GM12878 (cell line): ENCODE results near the gene FRK. TPM values are rescaled to one million over a fixed set of nuclear protein-coding genes. Genes with fewer than 3 reads are reported as not detected.

Experiments used
- ATAC-seq: fragments of 200-7000 bp; cut with Tn5 transposase; 3 replicates; pipeline ENCODE4 v1.9.1; 2020; ENCODE audit warnings: mild to moderate bottlenecking, moderate library complexity
- BruUV-seq: library from RNA; stranded (reverse); fragments of 400-500 nt; replicated peaks from 2 replicates; lab custom pipeline; 2021; lab: Mats Ljungman, UMichigan
- CTCF ChIA-PET: fragments of 300-600 bp; sonication (Branson Sonifier 250); formaldehyde crosslinking; extraction: SDS; loops from one replicate; lab custom pipeline; 2021; ENCODE audit warnings: inconsistent platforms; lab: Yijun Ruan, JAX
- POLR2A ChIA-PET: fragments of 350-600 bp; formaldehyde crosslinking; extraction: SDS; loops from one replicate; lab custom pipeline; 2021; ENCODE audit warnings: inconsistent platforms; lab: Charles Lee
- RAD21 ChIA-PET: fragments of 300-600 bp; sonication (Branson Sonifier 250); formaldehyde crosslinking; loops from one replicate; lab custom pipeline; 2023; ENCODE audit warnings: antibody characterized with exemption; ENCODE audit not compliant: unreplicated experiment; lab: Charles Lee
- SMC1A ChIA-PET: fragments of 300-600 bp; sonication (Branson Sonifier 250); formaldehyde crosslinking; loops from one replicate; lab custom pipeline; 2023; ENCODE audit not compliant: unreplicated experiment, uncharacterized antibody; lab: Charles Lee
- DNase-seq: peaks from one replicate; pipeline ENCODE4 v3.0.0-alpha.2; 2011; ENCODE audit warnings: low read depth, low spot score
- FAIRE-seq: peaks from 3 replicates; lab custom pipeline; 2011; peaks lifted over from hg19 to GRCh38; lab: Jason Lieb, UNC
- H2AFZ ChIP-seq: 2 replicates; pipeline ENCODE4 v1.6.0; 2011; ENCODE audit warnings: low read depth, low read length, control low read depth; ENCODE audit not compliant: control insufficient read depth
- H3K27ac ChIP-seq: 2 replicates; pipeline ENCODE4 v1.5.1; 2011; ENCODE audit warnings: control low read depth; ENCODE audit not compliant: control insufficient read depth, insufficient read depth
- H3K27me3 ChIP-seq, 2 experiments: replicated peaks in 1 of 2; 2 replicates each; pipeline versions ENCODE4 v1.6.0 to v1.6.1; 2011; ENCODE audit warnings: low read length in 1 of 2; ENCODE audit not compliant: control insufficient read depth in 2 of 2, insufficient read depth in 2 of 2
- H3K36me3 ChIP-seq, 2 experiments: 2 replicates each; pipeline ENCODE4 v1.5.1; 2011; ENCODE audit warnings: low read length in 1 of 2; ENCODE audit not compliant: control insufficient read depth in 2 of 2, insufficient read depth in 2 of 2
- H3K4me1 ChIP-seq: 2 replicates; pipeline ENCODE4 v1.6.1; 2011; ENCODE audit warnings: mild to moderate bottlenecking, low read length, moderate library complexity, mixed read lengths; ENCODE audit not compliant: control insufficient read depth, insufficient read depth
- H3K4me2 ChIP-seq: 2 replicates; pipeline ENCODE4 v1.6.0; 2011; ENCODE audit warnings: control low read depth; ENCODE audit not compliant: control insufficient read depth, insufficient read depth
- H3K4me3 ChIP-seq: fragments of 200-600 bp; sonication (generic); 2 replicates; pipeline ENCODE4 v1.5.1; 2016
- H3K79me2 ChIP-seq: 2 replicates; pipeline ENCODE4 v1.6.0; 2011; ENCODE audit warnings: low read length; ENCODE audit not compliant: control insufficient read depth, insufficient read depth
- H3K9ac ChIP-seq: 2 replicates; pipeline ENCODE4 v1.8.0; 2011; ENCODE audit warnings: low read length, control low read depth, mixed read lengths; ENCODE audit not compliant: control insufficient read depth, insufficient read depth
- H3K9me3 ChIP-seq: replicated peaks from 3 replicates; pipeline ENCODE4 v1.5.1; 2011; ENCODE audit warnings: mild to moderate bottlenecking, low read length; ENCODE audit not compliant: control insufficient read depth, insufficient read depth
- H4K20me1 ChIP-seq: 2 replicates; pipeline ENCODE4 v1.6.0; 2011; ENCODE audit not compliant: control insufficient read depth, insufficient read depth
- BHLHE40 ChIP-seq, 2 experiments: fragments of 450-650 bp in 1 of 2; IDR thresholded peaks; 2 replicates each; pipeline ENCODE4 v1.6.1; 2011 to 2017; ENCODE audit warnings: low read depth in 2 of 2, borderline replicate concordance in 1 of 2, improper control_type of control experiment in 1 of 2, low read length in 1 of 2, mild to moderate bottlenecking in 1 of 2
- CEBPB ChIP-seq, 2 experiments: fragments of 150-350 bp in 1 of 2; IDR thresholded peaks; 2 replicates each; pipeline ENCODE4 v1.6.1; 2012 to 2014; ENCODE audit warnings: low read depth in 2 of 2, low read length in 2 of 2, borderline replicate concordance in 1 of 2, inconsistent platforms in 1 of 2
- CREB1 ChIP-seq: IDR thresholded peaks from 2 replicates; pipeline ENCODE4 v1.6.1; 2012; ENCODE audit warnings: low read depth, mild to moderate bottlenecking, inconsistent platforms
- EP300 ChIP-seq, 2 experiments: fragments of 150-350 bp in 1 of 2; IDR thresholded peaks; 2 replicates each; pipeline ENCODE4 v1.6.1; 2011 to 2012; ENCODE audit warnings: low read depth in 2 of 2, low read length in 2 of 2, borderline replicate concordance in 1 of 2, improper control_type of control experiment in 1 of 2, inconsistent platforms in 1 of 2; ENCODE audit not compliant: control insufficient read depth in 1 of 2
- FOXM1 ChIP-seq: IDR thresholded peaks from 2 replicates; pipeline ENCODE4 v1.6.1; 2012; ENCODE audit warnings: low read depth, mild to moderate bottlenecking, inconsistent platforms, low read length, moderate library complexity
- GABPA ChIP-seq: IDR thresholded peaks from 2 replicates; pipeline ENCODE4 v1.6.1; 2014; ENCODE audit warnings: antibody characterized with exemption, low read depth, mild to moderate bottlenecking, inconsistent platforms
- IKZF1 ChIP-seq: fragments of 450-650 bp; conservative IDR thresholded peaks from 2 replicates; pipeline ENCODE4 v1.6.1; 2017; ENCODE audit warnings: antibody characterized with exemption, mild to moderate bottlenecking
- NFYB ChIP-seq: IDR thresholded peaks from 2 replicates; pipeline ENCODE4 v1.6.1; 2011; ENCODE audit warnings: low read depth, mild to moderate bottlenecking, low read length, improper control_type of control experiment, moderate library complexity; ENCODE audit not compliant: insufficient read depth
- POLR2AphosphoS2 ChIP-seq: IDR thresholded peaks from 2 replicates; pipeline ENCODE4 v1.6.1; 2011; ENCODE audit warnings: low read depth, mild to moderate bottlenecking, low read length, improper control_type of control experiment, moderate library complexity
- RELA ChIP-seq: fragments of 450-650 bp; IDR thresholded peaks from 2 replicates; pipeline ENCODE4 v1.8.0; 2014; ENCODE audit warnings: borderline replicate concordance; ENCODE audit not compliant: partially characterized antibody
- SMC3 ChIP-seq: IDR thresholded peaks from 2 replicates; pipeline ENCODE4 v1.6.1; 2011; ENCODE audit warnings: low read length, improper control_type of control experiment, borderline replicate concordance
- TCF7 ChIP-seq: IDR thresholded peaks from 2 replicates; pipeline ENCODE4 v1.6.1; 2014; ENCODE audit warnings: antibody characterized with exemption, borderline replicate concordance
- ZNF207 ChIP-seq: fragments of 450-650 bp; IDR thresholded peaks from 2 replicates; pipeline ENCODE4 v1.6.1; 2014; ENCODE audit warnings: antibody characterized with exemption, mild to moderate bottlenecking, borderline replicate concordance
- WGBS: methylation state at CpG from one replicate; pipeline ENCODE4 v1.1.6; 2016; ENCODE audit warnings: low lambda C conversion rate; ENCODE audit not compliant: insufficient replicate concordance, insufficient coverage; ENCODE audit errors: missing lambda C conversion rate; 5-methylcytosine and 5-hydroxymethylcytosine counted together
- in situ Hi-C: fragments of 300-500 bp; cut with MboI; formaldehyde crosslinking; loops from 9 replicates; pipeline ENCODE4 v1.14.3; 2018; ENCODE audit warnings: mixed read lengths
- intact Hi-C: fragments of 100-400 bp; cut with micrococcal nuclease; formaldehyde crosslinking; loops from one replicate; pipeline ENCODE4 v1.14.2; 2022; ENCODE audit not compliant: unreplicated experiment
- polyA plus RNA-seq, 11 experiments: library from polyadenylated mRNA; depleted of rRNA in 4 of 11; unstranded in 6 of 11; stranded (reverse) in 5 of 11; fragments of >200 nt; fragmentation: Nextera tagmentation in 4 of 11; fragmentation: Illumina TruSeq in 1 of 11; extraction: Ambion mirVana in 4 of 11; extraction: Trizol in 1 of 11; gene quantifications; 1 replicate in 1 of 11; 2 replicates in 10 of 11; pipeline versions ENCODE4 v1.2.1 to v1.2.3, GENCODE V29; 2011 to 2016; ENCODE audit warnings: inconsistent platforms in 2 of 11, missing spikeins in 2 of 11, low read depth in 1 of 11
- total RNA-seq, 4 experiments: library from RNA; depleted of rRNA in 3 of 4; stranded (reverse); fragments of >200 nt in 3 of 4; fragmentation: Illumina TruSeq in 1 of 4; extraction: Trizol in 1 of 4; gene quantifications; 2 replicates each; pipeline versions ENCODE4 v1.2.1 to v1.2.3, GENCODE V29; 2013 to 2021

FRK gene
- total and polyA plus RNA-seq, 10 of the 15 experiments (the other 5 are each of a cell fraction or from before 2014, with no cell fraction given): 0.29 to 2.4 (median 1.2) TPM

GRCh38 chr6:116072368-116072767 is 11.7 kb upstream of the FRK start:
- BruUV-seq: no TSS peak
- POLR2A ChIA-PET: no interaction called here

GRCh38 chr6:116070616-116071389 is 10.1 kb upstream of the FRK start:
- Histone ChIP-seq H3K9me3 (no peaks in the 10 kb centered on the region), H3K36me3 (no peaks in the 10 kb centered on the region), H3K4me3 (no peak overlapping the region), H3K9ac (no peak overlapping the region), H3K27me3 (no peaks in the 10 kb centered on the region), H3K4me1 (no peaks in the 10 kb centered on the region), H2AFZ (no peak overlapping the region), H3K4me2 (no peak overlapping the region), H3K27ac (no peak overlapping the region), H4K20me1 (no peaks in the 10 kb centered on the region), H3K79me2 (no peaks in the 10 kb centered on the region)
- ChIA-PET CTCF (interaction anchor here (0.8 to 2.6 kb wide), 4 partner anchors 8 to 41 kb away, joined by 3 to 7 read pairs (median 4); partner anchors contain the start of gene FRK), SMC1A (interaction anchor here (0.7 to 8.6 kb wide), 4 partner anchors 8 to 61 kb away, joined by 3 to 68 read pairs (median 8); no protein-coding TSS in a partner anchor), RAD21 (interaction anchor here (1.2 kb wide), 1 partner anchor 53 kb away, joined by 5 read pairs; no protein-coding TSS in a partner anchor), POLR2A (interaction anchor here (1.5 kb wide), 1 partner anchor 10 kb away, joined by 3 read pairs; the partner anchor contains the start of gene FRK)
- in situ Hi-C loops: no loop called here
- TF ChIP-seq ZNF207 (no peak), RELA (no peak), SMC3 (no peak), TCF7 (no peak), GABPA (no peak), FOXM1 (no peak), EP300 (IDR thresholded peaks at IDR 0.05; ENCODE audit: borderline replicate concordance in 1 of 2, control insufficient read depth in 1 of 2, low read depth in 2 of 2, low read length in 2 of 2) (no peak), IKZF1 (no peak), CEBPB (IDR thresholded peaks at IDR 0.05; ENCODE audit: borderline replicate concordance in 1 of 2, low read depth in 2 of 2, low read length in 2 of 2) (no peak), POLR2AphosphoS2 (no peak), BHLHE40 (IDR thresholded peaks at IDR 0.05; ENCODE audit: borderline replicate concordance in 1 of 2, low read depth in 2 of 2, low read length in 1 of 2) (no peak)
- 73% methylated on average over 2 of the region's 2 CpGs for WGBS
- intact Hi-C loops: no loop called here
- no peak for DNase-seq
- no peak for ATAC-seq
- BruUV-seq: no TSS peak
- FAIRE-seq: no peak

More at GRCh38 chr6:116072368-116072767, 11.7 kb upstream of the FRK start:
- no peaks in the 10 kb centered on the region for H3K36me3 ChIP-seq
- FAIRE-seq (no peak), DNase-seq (no peak), ATAC-seq (no peak; the same call in 2 of the 3 replicates)
- WGBS: 0% methylated on average over 1 of the region's 1 CpG
- H3K79me2 ChIP-seq: no peaks in the 10 kb centered on the region
- H3K9me3 ChIP-seq: no peaks in the 10 kb centered on the region
- H3K9ac ChIP-seq: no peak overlapping the region
- intact Hi-C loops: no loop called here
- H2AFZ ChIP-seq: no peak overlapping the region
- H3K4me2 ChIP-seq: no peak overlapping the region
- in situ Hi-C loops: no loop called here
- no peaks in the 10 kb centered on the region for H4K20me1 ChIP-seq
- H3K4me3 ChIP-seq: no peak overlapping the region
- H3K27ac ChIP-seq: no peak overlapping the region
- H3K27me3 ChIP-seq: no peaks in the 10 kb centered on the region
- H3K4me1 ChIP-seq: no peaks in the 10 kb centered on the region
- RAD21 ChIA-PET: interaction anchor here (1.3 kb wide), 1 partner anchor 15 kb away, joined by 3 read pairs; no protein-coding TSS in a partner anchor
- CTCF ChIA-PET: interaction anchor here (1.7 kb wide), 1 partner anchor 55 kb away, joined by 5 read pairs; no protein-coding TSS in a partner anchor
- SMC1A ChIA-PET: interaction anchor here (8.6 kb wide), 1 partner anchor 14 kb away, joined by 68 read pairs; no protein-coding TSS in a partner anchor
- TF ChIP-seq CREB1 (peak; percentile 31; the same call in 1 of the 2 replicates), NFYB (no peak)
